ENCODE measurements around the gene FBXW2.
"Not testable (repeated sequence)": the region's sequence is repeated elsewhere in the genome, so short reads cannot be mapped to it uniquely, and the experiment has no call there.

The FBXW2 gene

GRCh38 chr9:120756531-120756930 lies 36.7 kb downstream of the FBXW2 start:
- Histone ChIP-seq H3K36me3 (ENCODE audit: control insufficient read depth in 5 of 5, insufficient read depth in 5 of 5, low read length in 5 of 5) (peaks cover 6 to 22% (median 12%) of the 10 kb centered on the region in 5 donors), H3K27me3 (ENCODE audit: control insufficient read depth in 5 of 5, insufficient read depth in 4 of 5, low read length in 5 of 5) (no peaks in the 10 kb centered on the region), H3K27ac (ENCODE audit: low read depth, low read length) (no peak overlapping the region)

GRCh38 chr9:120755810-120756434 lies 37.3 kb downstream of the FBXW2 start:
- Histone ChIP-seq H3K27ac (ENCODE audit: low read depth, low read length) (no peak overlapping the region), H3K4me3 (ENCODE audit: low read depth in 1 of 5, low read length in 5 of 5) (no peak overlapping the region), H3K4me1 (ENCODE audit: control insufficient read depth in 5 of 5, insufficient read depth in 5 of 5, low read length in 5 of 5) (peaks cover 0 to 2% (median 0%) of the 10 kb centered on the region in 5 donors), H3K36me3 (ENCODE audit: control insufficient read depth in 5 of 5, insufficient read depth in 5 of 5, low read length in 5 of 5) (peaks cover 2 to 16% (median 6%) of the 10 kb centered on the region in 5 donors), H3K27me3 (ENCODE audit: control insufficient read depth in 5 of 5, insufficient read depth in 4 of 5, low read length in 5 of 5) (no peaks in the 10 kb centered on the region), H3K9ac (ENCODE audit: low read length in 5 of 5) (no peak overlapping the region), H3K9me3 (ENCODE audit: control insufficient read depth in 5 of 5, low read length in 5 of 5) (no peaks in the 10 kb centered on the region)

More at GRCh38 chr9:120756531-120756930, 36.7 kb downstream of the FBXW2 start:
- Histone ChIP-seq H3K4me3 (ENCODE audit: low read depth in 1 of 5, low read length in 5 of 5) (no peak overlapping the region), H3K9ac (ENCODE audit: low read length in 5 of 5) (no peak overlapping the region), H3K4me1 (ENCODE audit: control insufficient read depth in 5 of 5, insufficient read depth in 5 of 5, low read length in 5 of 5) (peaks cover 0 to 2% (median 0%) of the 10 kb centered on the region in 5 donors), H3K9me3 (ENCODE audit: control insufficient read depth in 5 of 5, low read length in 5 of 5) (no peaks in the 10 kb centered on the region)

GRCh38 chr9:120755044-120755443 lies 38.2 kb downstream of the FBXW2 start:
- Histone ChIP-seq H3K4me3 (ENCODE audit: low read depth in 1 of 5, low read length in 5 of 5) (no peak overlapping the region), H3K27me3 (ENCODE audit: control insufficient read depth in 5 of 5, insufficient read depth in 4 of 5, low read length in 5 of 5) (no peaks in the 10 kb centered on the region), H3K36me3 (ENCODE audit: control insufficient read depth in 5 of 5, insufficient read depth in 5 of 5, low read length in 5 of 5) (peaks cover 0 to 13% (median 3%) of the 10 kb centered on the region in 5 donors), H3K27ac (ENCODE audit: low read depth, low read length) (no peak overlapping the region), H3K9ac (ENCODE audit: low read length in 5 of 5) (no peak overlapping the region), H3K9me3 (ENCODE audit: control insufficient read depth in 5 of 5, low read length in 5 of 5) (no peaks in the 10 kb centered on the region), H3K4me1 (ENCODE audit: control insufficient read depth in 5 of 5, insufficient read depth in 5 of 5, low read length in 5 of 5) (peaks cover 0 to 2% (median 0%) of the 10 kb centered on the region in 5 donors)

- Histone ChIP-seq H3K27me3 (ENCODE audit: control insufficient read depth in 5 of 5, insufficient read depth in 4 of 5, low read length in 5 of 5) (no peaks in the 10 kb centered on the region), H3K9me3 (ENCODE audit: control insufficient read depth in 5 of 5, low read length in 5 of 5) (no peaks in the 10 kb centered on the region), H3K9ac (ENCODE audit: low read length in 5 of 5) (no peak overlapping the region), H3K27ac (ENCODE audit: low read depth, low read length) (no peak overlapping the region), H3K4me3 (ENCODE audit: low read depth in 1 of 5, low read length in 5 of 5) (no peak overlapping the region), H3K4me1 (ENCODE audit: control insufficient read depth in 5 of 5, insufficient read depth in 5 of 5, low read length in 5 of 5) (no peaks in the 10 kb centered on the region), H3K36me3 (ENCODE audit: control insufficient read depth in 5 of 5, insufficient read depth in 5 of 5, low read length in 5 of 5) (no peaks in the 10 kb centered on the region)
These were observed 42.8 kb downstream of the FBXW2 start for GRCh38 chr9:120750421-120750820.

- not testable (repeated sequence) for H3K9ac ChIP-seq (ENCODE audit: low read length in 5 of 5); H3K27me3 ChIP-seq (ENCODE audit: control insufficient read depth in 5 of 5, insufficient read depth in 4 of 5, low read length in 5 of 5); H3K27ac ChIP-seq (ENCODE audit: low read depth, low read length); H3K4me3 ChIP-seq (ENCODE audit: low read depth in 1 of 5, low read length in 5 of 5); H3K36me3 ChIP-seq (ENCODE audit: control insufficient read depth in 5 of 5, insufficient read depth in 5 of 5, low read length in 5 of 5); H3K9me3 ChIP-seq (ENCODE audit: control insufficient read depth in 5 of 5, low read length in 5 of 5); H3K4me1 ChIP-seq (ENCODE audit: control insufficient read depth in 5 of 5, insufficient read depth in 5 of 5, low read length in 5 of 5)
These were observed 46.9 kb downstream of the FBXW2 start for GRCh38 chr9:120746366-120746765.

GRCh38 chr9:120745278-120745677 lies 47.9 kb downstream of the FBXW2 start:
- Histone ChIP-seq H3K36me3 (ENCODE audit: control insufficient read depth in 5 of 5, insufficient read depth in 5 of 5, low read length in 5 of 5) (no peaks in the 10 kb centered on the region), H3K27ac (ENCODE audit: low read depth, low read length) (no peak overlapping the region), H3K4me1 (ENCODE audit: control insufficient read depth in 5 of 5, insufficient read depth in 5 of 5, low read length in 5 of 5) (no peaks in the 10 kb centered on the region), H3K27me3 (ENCODE audit: control insufficient read depth in 5 of 5, insufficient read depth in 4 of 5, low read length in 5 of 5) (no peaks in the 10 kb centered on the region), H3K4me3 (ENCODE audit: low read depth in 1 of 5, low read length in 5 of 5) (no peak overlapping the region), H3K9me3 (ENCODE audit: control insufficient read depth in 5 of 5, low read length in 5 of 5) (no peaks in the 10 kb centered on the region), H3K9ac (ENCODE audit: low read length in 5 of 5) (no peak overlapping the region)

- no peak overlapping the region for H3K9ac ChIP-seq (ENCODE audit: low read length in 5 of 5)
- H3K9me3 ChIP-seq (ENCODE audit: control insufficient read depth in 5 of 5, low read length in 5 of 5) = no peaks in the 10 kb centered on the region
- no peak overlapping the region for H3K27ac ChIP-seq (ENCODE audit: low read depth, low read length)
- peaks cover 0 to 2% (median 0%) of the 10 kb centered on the region in 5 donors for H3K4me1 ChIP-seq (ENCODE audit: control insufficient read depth in 5 of 5, insufficient read depth in 5 of 5, low read length in 5 of 5)
- H3K27me3 ChIP-seq (ENCODE audit: control insufficient read depth in 5 of 5, insufficient read depth in 4 of 5, low read length in 5 of 5) = no peaks in the 10 kb centered on the region
- no peaks in the 10 kb centered on the region for H3K36me3 ChIP-seq (ENCODE audit: control insufficient read depth in 5 of 5, insufficient read depth in 5 of 5, low read length in 5 of 5)
- no peak overlapping the region for H3K4me3 ChIP-seq (ENCODE audit: low read depth in 1 of 5, low read length in 5 of 5)
These were observed 50.2 kb downstream of the FBXW2 start for GRCh38 chr9:120742951-120743416.

- H3K9me3 ChIP-seq (ENCODE audit: control insufficient read depth in 5 of 5, low read length in 5 of 5) = peaks cover 0 to 2% (median 0%) of the 10 kb centered on the region in 5 donors
- no peak overlapping the region for H3K4me3 ChIP-seq (ENCODE audit: low read depth in 1 of 5, low read length in 5 of 5)
- no peak overlapping the region for H3K27ac ChIP-seq (ENCODE audit: low read depth, low read length)
- no peaks in the 10 kb centered on the region for H3K36me3 ChIP-seq (ENCODE audit: control insufficient read depth in 5 of 5, insufficient read depth in 5 of 5, low read length in 5 of 5)
- no peaks in the 10 kb centered on the region for H3K27me3 ChIP-seq (ENCODE audit: control insufficient read depth in 5 of 5, insufficient read depth in 4 of 5, low read length in 5 of 5)
- H3K4me1 ChIP-seq (ENCODE audit: control insufficient read depth in 5 of 5, insufficient read depth in 5 of 5, low read length in 5 of 5) = peaks cover 0 to 8% (median 6%) of the 10 kb centered on the region in 5 donors
- no peak overlapping the region for H3K9ac ChIP-seq (ENCODE audit: low read length in 5 of 5)
These were observed 51.5 kb downstream of the FBXW2 start for GRCh38 chr9:120741701-120742100.

GRCh38 chr9:120741191-120741590 lies 52.0 kb downstream of the FBXW2 start:
- no peak overlapping the region for H3K9ac ChIP-seq (ENCODE audit: low read length in 5 of 5)
- no peak overlapping the region for H3K27ac ChIP-seq (ENCODE audit: low read depth, low read length)
- no peaks in the 10 kb centered on the region for H3K27me3 ChIP-seq (ENCODE audit: control insufficient read depth in 5 of 5, insufficient read depth in 4 of 5, low read length in 5 of 5)
- no peak overlapping the region for H3K4me3 ChIP-seq (ENCODE audit: low read depth in 1 of 5, low read length in 5 of 5)
- peaks cover 0 to 2% (median 0%) of the 10 kb centered on the region in 5 donors for H3K9me3 ChIP-seq (ENCODE audit: control insufficient read depth in 5 of 5, low read length in 5 of 5)
- no peaks in the 10 kb centered on the region for H3K36me3 ChIP-seq (ENCODE audit: control insufficient read depth in 5 of 5, insufficient read depth in 5 of 5, low read length in 5 of 5)
- peaks cover 0 to 8% (median 6%) of the 10 kb centered on the region in 5 donors for H3K4me1 ChIP-seq (ENCODE audit: control insufficient read depth in 5 of 5, insufficient read depth in 5 of 5, low read length in 5 of 5)

- Histone ChIP-seq H3K9me3 (ENCODE audit: control insufficient read depth in 5 of 5, low read length in 5 of 5) (peaks cover 0 to 2% (median 0%) of the 10 kb centered on the region in 5 donors), H3K4me3 (ENCODE audit: low read depth in 1 of 5, low read length in 5 of 5) (no peak overlapping the region), H3K27me3 (ENCODE audit: control insufficient read depth in 5 of 5, insufficient read depth in 4 of 5, low read length in 5 of 5) (no peaks in the 10 kb centered on the region), H3K9ac (ENCODE audit: low read length in 5 of 5) (no peak overlapping the region), H3K36me3 (ENCODE audit: control insufficient read depth in 5 of 5, insufficient read depth in 5 of 5, low read length in 5 of 5) (no peaks in the 10 kb centered on the region), H3K27ac (ENCODE audit: low read depth, low read length) (no peak overlapping the region), H3K4me1 (ENCODE audit: control insufficient read depth in 5 of 5, insufficient read depth in 5 of 5, low read length in 5 of 5) (peaks cover 0 to 19% (median 10%) of the 10 kb centered on the region in 5 donors)
These were observed 53.1 kb downstream of the FBXW2 start for GRCh38 chr9:120740132-120740531.

Measured in subcutaneous abdominal adipose tissue (tissue), 5 donors.